HS-5 (cell line): ENCODE results near the gene MRTO4.
"Not testable (repeated sequence)": the region's sequence is repeated elsewhere in the genome, so short reads cannot be mapped to it uniquely, and the experiment has no call there.

ENCODE experiments used
- DNase-seq: peaks from one replicate; pipeline ENCODE4 v3.0.0-alpha.2; 2012; ENCODE audit warnings: low read depth

Gene MRTO4

DNA sequence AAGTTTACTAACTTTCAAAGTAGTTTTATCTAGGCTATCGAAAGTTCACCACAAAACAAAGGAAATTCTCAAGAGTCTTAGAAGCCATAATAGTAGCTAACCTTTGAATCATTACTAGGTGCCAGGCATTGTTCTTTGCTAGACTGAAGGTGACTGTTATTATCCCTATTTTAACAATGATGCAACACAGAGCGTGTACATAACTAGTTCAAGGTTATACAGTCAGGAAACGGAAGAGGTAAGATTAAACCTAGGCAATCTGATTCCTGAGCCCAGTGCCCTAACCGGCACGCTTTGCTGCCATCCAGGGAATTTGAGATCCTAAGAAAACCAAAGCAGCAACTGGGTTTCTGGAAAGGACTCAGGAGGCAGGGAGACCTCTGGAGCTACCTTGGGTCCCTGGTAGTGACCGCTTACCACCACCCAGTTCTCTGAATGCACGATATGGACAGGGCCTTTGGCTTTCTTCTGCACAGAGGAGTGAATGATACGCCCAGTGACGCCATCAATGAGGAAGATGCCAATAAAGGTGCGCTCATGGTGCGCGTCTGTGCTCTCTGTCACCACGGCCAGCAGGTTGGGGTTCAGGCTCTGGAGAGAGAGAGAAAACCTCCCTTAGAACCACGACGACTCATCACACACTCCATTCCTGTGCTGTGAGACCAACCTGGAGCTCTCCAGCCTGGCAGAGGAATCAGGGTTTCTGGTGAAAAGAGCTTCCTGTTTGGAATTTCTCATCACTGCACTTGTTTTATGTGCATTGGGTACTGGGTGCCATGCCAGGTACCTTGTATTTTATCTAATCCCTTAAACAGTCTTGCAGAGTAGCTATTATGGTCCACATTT lies 28.4 kb upstream of the MRTO4 start:
- peak; percentile 9 for DNase-seq

DNA sequence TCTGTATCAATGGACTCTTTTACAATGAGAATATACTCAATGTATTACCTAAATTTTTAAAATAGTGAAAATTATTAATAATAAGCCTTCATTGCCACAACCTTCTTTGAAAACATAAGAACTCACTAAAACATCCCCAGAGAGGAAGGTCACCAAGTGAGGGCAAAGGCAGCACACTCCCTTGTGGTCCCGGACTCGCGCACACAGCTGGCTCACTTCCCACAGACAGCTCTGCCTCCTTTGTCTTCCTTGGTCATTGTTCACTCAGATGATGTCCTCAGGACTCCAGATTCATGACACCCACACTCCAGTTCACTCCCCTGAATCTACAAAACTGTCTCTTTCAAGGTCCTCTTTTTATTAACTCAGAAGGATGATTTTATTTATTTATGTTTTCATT lies 22.4 kb upstream of the MRTO4 start:
- DNase-seq = no peak

- no peak for DNase-seq
Measured at GRCh38 chr1:19229828-19230325, 21.7 kb upstream of the MRTO4 start.

DNA sequence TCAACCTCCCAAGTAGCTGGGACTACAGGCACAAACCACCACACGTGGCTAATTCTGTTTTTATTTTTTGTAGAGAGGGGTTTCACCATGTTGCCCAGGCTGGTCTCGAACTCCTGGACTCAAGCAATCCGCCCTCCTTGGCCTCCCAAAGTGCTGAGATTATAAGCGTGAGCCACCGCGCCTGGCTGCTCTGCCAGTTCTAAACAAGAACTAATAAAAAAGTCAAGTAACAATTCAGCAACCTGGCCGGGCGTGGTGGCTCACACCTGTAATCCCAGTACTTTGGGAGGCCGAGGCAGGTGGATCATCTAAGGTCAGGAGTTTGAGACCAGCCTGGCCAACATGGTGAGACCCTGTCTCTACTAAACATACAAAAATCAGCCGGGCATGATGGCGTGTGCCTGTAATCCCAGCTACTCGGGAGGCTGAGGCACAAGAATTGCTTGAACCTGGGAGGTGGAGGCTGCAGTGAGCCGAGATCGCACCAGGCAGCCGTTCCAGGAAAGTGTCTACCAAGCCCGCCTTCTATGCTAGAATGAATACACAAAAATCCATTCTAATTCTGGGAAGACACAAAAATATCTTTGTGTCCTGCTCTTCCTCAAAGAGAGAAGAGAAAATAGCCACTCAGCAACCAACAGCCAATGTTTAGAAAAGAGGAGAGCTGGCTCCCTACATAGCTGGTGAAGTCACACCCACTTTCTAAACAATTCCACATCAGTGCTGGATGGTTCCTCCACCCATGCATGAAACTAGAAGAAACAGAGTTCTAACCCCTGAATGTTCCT lies 19.7 kb upstream of the MRTO4 start:
- not testable (repeated sequence) for DNase-seq

GRCh38 chr1:19232524-19232846 lies 19.1 kb upstream of the MRTO4 start:
- no peak for DNase-seq

DNA sequence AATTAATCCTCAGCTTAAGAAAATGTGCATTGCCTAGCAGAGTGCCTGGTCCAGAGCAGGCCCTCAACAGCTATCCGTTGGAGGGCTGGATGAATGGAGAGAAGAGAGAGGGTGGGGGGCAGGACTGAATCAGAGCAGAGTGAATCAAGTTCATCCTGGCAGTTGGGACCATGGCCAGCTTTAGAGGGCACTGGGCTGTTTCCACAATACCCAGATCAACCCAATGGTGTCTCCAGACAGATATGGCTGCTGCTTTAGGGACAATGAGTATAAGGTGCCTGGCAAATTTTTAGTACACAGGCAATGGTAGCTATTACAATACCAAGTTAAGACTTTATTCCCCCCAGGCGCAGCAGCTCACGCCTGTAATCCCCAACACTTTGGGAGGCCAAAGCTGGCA lies 17.4 kb upstream of the MRTO4 start:
- DNase-seq = no peak

GRCh38 chr1:19239876-19240275 lies 11.7 kb upstream of the MRTO4 start:
- no peak for DNase-seq

- DNase-seq = peak; percentile 18
Measured at GRCh38 chr1:19240673-19241538, 10.7 kb upstream of the MRTO4 start.

DNA sequence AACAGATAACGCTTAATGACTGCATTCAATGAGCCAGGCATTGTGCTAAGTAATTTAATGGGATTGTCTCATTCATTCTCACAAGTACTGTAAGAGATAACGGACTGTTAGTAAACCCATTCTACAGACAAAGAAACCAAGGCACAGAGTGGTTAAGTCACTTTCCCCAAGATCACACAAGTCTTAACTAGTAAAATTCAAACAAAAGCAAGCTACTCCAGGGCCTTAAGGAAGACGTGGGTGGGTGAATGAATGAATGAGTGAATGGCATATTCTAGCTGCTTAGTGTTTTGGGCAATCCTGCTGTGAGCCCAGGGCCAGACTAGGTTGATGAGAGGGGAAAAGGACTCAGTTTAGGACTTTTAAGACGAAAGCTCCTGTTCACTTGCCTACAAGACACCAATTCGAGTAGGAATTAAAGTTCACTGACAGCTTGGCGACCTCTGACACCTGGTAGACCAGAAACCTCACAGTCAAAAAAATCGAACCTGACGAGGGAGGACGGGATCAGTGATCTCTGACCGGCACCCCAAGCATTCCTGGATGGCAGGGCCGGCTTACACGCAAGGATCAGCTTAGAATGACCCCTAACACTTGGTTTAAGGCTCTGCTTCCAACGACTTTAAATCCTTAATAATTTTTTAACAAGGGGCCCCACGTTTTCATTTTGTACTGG lies 838 bp upstream of the MRTO4 start:
- DNase-seq = no peak

GRCh38 chr1:19254416-19254815 lies 2.8 kb downstream of the MRTO4 start:
- no peak for DNase-seq

DNA sequence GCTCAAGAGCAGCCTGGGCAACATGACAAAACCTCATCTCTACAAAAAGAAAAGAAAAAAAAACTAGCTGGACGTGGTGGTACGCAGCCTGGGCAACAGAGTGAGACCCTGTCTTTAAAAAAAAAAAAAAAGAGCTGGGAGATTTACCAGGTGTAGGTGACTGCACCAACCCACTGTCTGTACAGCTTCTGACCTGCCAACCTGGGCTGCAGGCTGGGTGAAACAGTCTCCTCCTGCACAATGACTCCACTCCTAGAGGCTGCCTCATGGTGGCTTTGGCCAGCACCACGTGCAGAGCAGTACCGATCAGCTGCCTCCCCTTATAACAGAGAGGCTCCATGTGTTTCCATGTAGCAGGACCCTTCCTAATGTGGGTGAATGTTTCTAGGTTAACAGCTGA lies 3.7 kb downstream of the MRTO4 start:
- no peak for DNase-seq

- not testable (repeated sequence) for DNase-seq
Measured at GRCh38 chr1:19256301-19256700, 4.7 kb downstream of the MRTO4 start.

- DNase-seq = no peak
Measured at GRCh38 chr1:19257178-19257914, 5.7 kb downstream of the MRTO4 start.

- DNase-seq = no peak
Measured at GRCh38 chr1:19258353-19258752, 6.7 kb downstream of the MRTO4 start.

DNA sequence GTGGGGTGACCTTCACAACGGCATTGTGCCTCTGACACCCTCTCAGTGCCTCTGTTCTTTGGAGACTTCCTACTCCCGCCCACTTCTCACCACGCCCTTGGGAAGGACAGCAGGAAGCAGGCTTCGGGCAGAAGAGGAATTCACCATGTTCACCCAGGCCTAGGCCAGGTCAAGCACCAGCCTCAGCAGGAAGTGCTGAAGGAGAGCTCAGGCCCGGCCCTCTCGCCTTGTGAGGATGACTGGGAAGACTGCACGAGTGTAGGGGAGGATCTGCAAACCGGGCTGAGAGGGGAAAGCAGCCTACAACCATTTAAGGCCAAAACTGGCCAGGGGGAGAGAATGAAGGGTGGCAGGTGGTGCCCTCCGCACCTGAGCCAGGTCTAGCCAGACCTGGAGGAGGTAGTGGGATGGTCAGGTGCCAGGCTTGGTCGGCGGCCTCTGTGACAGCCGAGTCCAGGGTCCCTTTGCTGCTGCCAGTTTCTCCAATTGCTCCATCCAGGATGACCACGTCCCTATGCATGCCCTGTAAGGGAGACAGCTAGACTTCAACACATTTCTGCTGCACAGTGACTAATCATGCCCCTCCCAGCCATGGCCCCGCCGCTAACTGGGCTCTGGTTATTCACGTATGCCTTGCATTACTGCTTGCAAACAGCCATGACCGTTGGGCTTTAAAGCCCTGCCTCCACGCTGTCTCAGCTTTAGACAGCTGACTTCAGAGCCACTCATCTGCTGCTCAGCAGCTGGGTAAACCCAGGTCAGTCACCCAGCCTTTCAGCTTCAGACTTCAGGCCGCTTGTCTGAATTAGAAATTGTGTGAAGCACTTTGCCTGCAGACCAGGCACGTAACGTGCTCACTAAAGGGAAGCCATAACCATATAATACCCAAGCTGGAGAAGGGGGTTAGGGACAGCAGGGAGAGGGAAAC lies 8.9 kb downstream of the MRTO4 start:
- peak; percentile 80 for DNase-seq

GRCh38 chr1:19262047-19262446 lies 10.4 kb downstream of the MRTO4 start:
- DNase-seq = no peak

- no peak for DNase-seq
Measured at GRCh38 chr1:19262744-19263143, 11.1 kb downstream of the MRTO4 start.

- DNase-seq = no peak
Measured at GRCh38 chr1:19268445-19268844, 16.8 kb downstream of the MRTO4 start.

- not testable (repeated sequence) for DNase-seq
Measured at GRCh38 chr1:19269427-19270342, 18.1 kb downstream of the MRTO4 start.
